Measurements from ENCODE around the gene SLC39A2. TPM values are rescaled to one million over a fixed set of nuclear protein-coding genes. Genes with fewer than 3 reads are reported as not detected.

SLC39A2 gene
- total and polyA plus RNA-seq, 9 of the 15 experiments (the other 6 are each of a cell fraction or from before 2014, with no cell fraction given): 0.06 to 0.09 TPM; not detected in 7

- no peak for TF ChIP-seq HNRNPL (IDR thresholded peaks at IDR 0.05; ENCODE audit: low read depth, low read length)
- no peak for TF ChIP-seq HDAC6 (IDR thresholded peaks at IDR 0.05; ENCODE audit: low read depth, low read length)
- no peak for TF ChIP-seq NR3C1 (CRISPR knock-in tag; IDR thresholded peaks at IDR 0.05)
- TF ChIP-seq POLR2A (conservative IDR thresholded peaks at IDR 0.05): peak; percentile 85
- TF ChIP-seq CC2D1A (IDR thresholded peaks at IDR 0.05): no peak
- no peak for TF ChIP-seq THRAP3 (IDR thresholded peaks at IDR 0.05; ENCODE audit: borderline replicate concordance)
- TF ChIP-seq, protein P1, sequence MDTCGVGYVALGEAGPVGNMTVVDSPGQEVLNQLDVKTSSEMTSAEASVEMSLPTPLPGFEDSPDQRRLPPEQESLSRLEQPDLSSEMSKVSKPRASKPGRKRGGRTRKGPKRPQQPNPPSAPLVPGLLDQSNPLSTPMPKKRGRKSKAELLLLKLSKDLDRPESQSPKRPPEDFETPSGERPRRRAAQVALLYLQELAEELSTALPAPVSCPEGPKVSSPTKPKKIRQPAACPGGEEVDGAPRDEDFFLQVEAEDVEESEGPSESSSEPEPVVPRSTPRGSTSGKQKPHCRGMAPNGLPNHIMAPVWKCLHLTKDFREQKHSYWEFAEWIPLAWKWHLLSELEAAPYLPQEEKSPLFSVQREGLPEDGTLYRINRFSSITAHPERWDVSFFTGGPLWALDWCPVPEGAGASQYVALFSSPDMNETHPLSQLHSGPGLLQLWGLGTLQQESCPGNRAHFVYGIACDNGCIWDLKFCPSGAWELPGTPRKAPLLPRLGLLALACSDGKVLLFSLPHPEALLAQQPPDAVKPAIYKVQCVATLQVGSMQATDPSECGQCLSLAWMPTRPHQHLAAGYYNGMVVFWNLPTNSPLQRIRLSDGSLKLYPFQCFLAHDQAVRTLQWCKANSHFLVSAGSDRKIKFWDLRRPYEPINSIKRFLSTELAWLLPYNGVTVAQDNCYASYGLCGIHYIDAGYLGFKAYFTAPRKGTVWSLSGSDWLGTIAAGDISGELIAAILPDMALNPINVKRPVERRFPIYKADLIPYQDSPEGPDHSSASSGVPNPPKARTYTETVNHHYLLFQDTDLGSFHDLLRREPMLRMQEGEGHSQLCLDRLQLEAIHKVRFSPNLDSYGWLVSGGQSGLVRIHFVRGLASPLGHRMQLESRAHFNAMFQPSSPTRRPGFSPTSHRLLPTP (IDR thresholded peaks at IDR 0.05; ENCODE audit: borderline replicate concordance, extremely low read depth, insufficient read length): no peak
- no peak for TF ChIP-seq NCOA6 (IDR thresholded peaks at IDR 0.05)
- no peak for TF ChIP-seq ARID4B (CRISPR knock-in tag; IDR thresholded peaks at IDR 0.05)
- no peak for TF ChIP-seq HDGF (IDR thresholded peaks at IDR 0.05)
- no peak for TF ChIP-seq HNRNPK (IDR thresholded peaks at IDR 0.05; ENCODE audit: low read depth, low read length, poor library complexity, severe bottlenecking)
- no peak for TF ChIP-seq PCBP2 (IDR thresholded peaks at IDR 0.05; ENCODE audit: low read depth, low read length, poor library complexity, severe bottlenecking)
- TF ChIP-seq SUPT5H (IDR thresholded peaks at IDR 0.05): peak; percentile 74; the same call in 1 of the 2 replicates
- TF ChIP-seq MLX (CRISPR knock-in tag; conservative IDR thresholded peaks at IDR 0.05): no peak
- TF ChIP-seq BCL6 (CRISPR knock-in tag; IDR thresholded peaks at IDR 0.05): no peak
- TF ChIP-seq ZNF436 (CRISPR knock-in tag; IDR thresholded peaks at IDR 0.05): no peak
- TF ChIP-seq, protein P2, sequence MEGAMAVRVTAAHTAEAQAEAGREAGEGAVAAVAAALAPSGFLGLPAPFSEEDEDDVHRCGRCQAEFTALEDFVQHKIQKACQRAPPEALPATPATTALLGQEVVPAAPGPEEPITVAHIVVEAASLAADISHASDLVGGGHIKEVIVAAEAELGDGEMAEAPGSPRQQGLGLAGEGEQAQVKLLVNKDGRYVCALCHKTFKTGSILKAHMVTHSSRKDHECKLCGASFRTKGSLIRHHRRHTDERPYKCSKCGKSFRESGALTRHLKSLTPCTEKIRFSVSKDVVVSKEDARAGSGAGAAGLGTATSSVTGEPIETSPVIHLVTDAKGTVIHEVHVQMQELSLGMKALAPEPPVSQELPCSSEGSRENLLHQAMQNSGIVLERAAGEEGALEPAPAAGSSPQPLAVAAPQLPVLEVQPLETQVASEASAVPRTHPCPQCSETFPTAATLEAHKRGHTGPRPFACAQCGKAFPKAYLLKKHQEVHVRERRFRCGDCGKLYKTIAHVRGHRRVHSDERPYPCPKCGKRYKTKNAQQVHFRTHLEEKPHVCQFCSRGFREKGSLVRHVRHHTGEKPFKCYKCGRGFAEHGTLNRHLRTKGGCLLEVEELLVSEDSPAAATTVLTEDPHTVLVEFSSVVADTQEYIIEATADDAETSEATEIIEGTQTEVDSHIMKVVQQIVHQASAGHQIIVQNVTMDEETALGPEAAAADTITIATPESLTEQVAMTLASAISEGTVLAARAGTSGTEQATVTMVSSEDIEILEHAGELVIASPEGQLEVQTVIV (CRISPR knock-in tag; IDR thresholded peaks at IDR 0.05; ENCODE audit: borderline replicate concordance): no peak
Measured at GRCh38 chr14:20989787-20990600, 9.1 kb upstream of the SLC39A2 start, which contains the start of gene METTL17 (continued).

Data from K562 (cell line).